ENCODE measurements around the gene DPP10.

Gene DPP10

GRCh38 chr2:114659880-114660279, 217.4 kb downstream of the DPP10 start:
- Histone ChIP-seq H3K36me3 (no peaks in the 10 kb centered on the region), H3K27me3 (peaks cover 24% of the 10 kb centered on the region), H3K9me3 (no peaks in the 10 kb centered on the region), H3K27ac (no peak overlapping the region), H3K4me3 (ENCODE audit: low read depth in 1 of 2, low read length in 1 of 2) (no peak overlapping the region), H3K4me1 (ENCODE audit: control insufficient read depth in 1 of 2, insufficient read depth in 1 of 2, low read depth in 1 of 2, low read length in 1 of 2) (peaks cover 0 to 6% of the 10 kb centered on the region in 2 experiments)
- TF ChIP-seq, protein P1, sequence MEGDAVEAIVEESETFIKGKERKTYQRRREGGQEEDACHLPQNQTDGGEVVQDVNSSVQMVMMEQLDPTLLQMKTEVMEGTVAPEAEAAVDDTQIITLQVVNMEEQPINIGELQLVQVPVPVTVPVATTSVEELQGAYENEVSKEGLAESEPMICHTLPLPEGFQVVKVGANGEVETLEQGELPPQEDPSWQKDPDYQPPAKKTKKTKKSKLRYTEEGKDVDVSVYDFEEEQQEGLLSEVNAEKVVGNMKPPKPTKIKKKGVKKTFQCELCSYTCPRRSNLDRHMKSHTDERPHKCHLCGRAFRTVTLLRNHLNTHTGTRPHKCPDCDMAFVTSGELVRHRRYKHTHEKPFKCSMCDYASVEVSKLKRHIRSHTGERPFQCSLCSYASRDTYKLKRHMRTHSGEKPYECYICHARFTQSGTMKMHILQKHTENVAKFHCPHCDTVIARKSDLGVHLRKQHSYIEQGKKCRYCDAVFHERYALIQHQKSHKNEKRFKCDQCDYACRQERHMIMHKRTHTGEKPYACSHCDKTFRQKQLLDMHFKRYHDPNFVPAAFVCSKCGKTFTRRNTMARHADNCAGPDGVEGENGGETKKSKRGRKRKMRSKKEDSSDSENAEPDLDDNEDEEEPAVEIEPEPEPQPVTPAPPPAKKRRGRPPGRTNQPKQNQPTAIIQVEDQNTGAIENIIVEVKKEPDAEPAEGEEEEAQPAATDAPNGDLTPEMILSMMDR (IDR thresholded peaks at IDR 0.05), result no peak

DNA sequence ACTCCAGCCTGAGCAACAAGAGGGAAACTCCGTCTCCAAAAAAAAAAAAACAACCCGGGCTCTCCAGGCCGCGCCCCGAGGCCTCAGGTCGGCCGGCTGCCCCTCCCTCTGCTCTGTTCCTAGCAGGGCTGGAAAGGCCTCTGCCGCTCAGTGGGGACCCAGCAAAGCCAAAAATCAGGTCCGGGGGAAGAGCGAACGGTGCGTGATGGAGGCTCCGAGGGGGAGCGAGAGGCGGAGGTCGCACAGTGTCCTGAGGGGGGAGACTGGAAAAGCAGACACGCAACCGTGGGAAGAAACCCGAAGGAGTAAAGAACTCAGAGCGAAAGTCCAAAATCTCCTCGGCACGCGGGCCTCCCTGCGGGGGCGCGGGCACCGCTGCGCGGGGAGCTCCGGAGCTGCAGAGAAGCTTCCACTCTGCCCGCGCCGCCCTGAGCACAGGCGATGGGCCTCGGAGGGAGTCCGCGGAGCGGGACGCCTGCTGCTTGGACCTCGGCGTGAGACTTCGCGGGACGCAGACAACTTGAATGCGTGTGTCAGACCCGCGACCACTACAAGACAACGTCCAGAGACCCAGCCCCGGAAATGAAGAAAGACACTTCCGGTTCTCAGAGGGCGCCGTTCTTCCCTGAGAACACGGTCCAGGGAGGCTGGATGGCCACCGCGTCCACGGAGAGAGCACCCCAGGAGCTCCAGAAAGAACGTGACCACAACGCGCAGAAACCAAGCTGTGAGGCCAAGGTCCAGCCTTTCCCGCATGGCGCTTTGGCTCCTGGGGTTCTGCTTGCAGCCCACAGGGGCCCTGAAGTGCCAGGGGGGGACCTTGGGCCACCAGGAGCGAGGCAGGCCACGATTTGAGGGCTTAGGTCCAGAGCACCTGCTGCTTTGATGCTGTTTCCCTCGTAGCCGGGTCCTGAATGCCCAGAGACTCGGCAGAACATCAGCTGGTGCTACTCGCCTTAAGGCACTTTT, 219.8 kb downstream of the DPP10 start:
- Histone ChIP-seq H3K4me3 (ENCODE audit: low read depth in 1 of 2, low read length in 1 of 2) (no peak overlapping the region), H3K36me3 (no peaks in the 10 kb centered on the region), H3K9me3 (no peaks in the 10 kb centered on the region), H3K4me1 (ENCODE audit: control insufficient read depth in 1 of 2, insufficient read depth in 1 of 2, low read depth in 1 of 2, low read length in 1 of 2) (peaks cover 0 to 6% of the 10 kb centered on the region in 2 experiments), H3K27ac (no peak overlapping the region), H3K27me3 (peaks cover 24% of the 10 kb centered on the region)
- TF ChIP-seq, protein P1 (IDR thresholded peaks at IDR 0.05), result no peak

DNA sequence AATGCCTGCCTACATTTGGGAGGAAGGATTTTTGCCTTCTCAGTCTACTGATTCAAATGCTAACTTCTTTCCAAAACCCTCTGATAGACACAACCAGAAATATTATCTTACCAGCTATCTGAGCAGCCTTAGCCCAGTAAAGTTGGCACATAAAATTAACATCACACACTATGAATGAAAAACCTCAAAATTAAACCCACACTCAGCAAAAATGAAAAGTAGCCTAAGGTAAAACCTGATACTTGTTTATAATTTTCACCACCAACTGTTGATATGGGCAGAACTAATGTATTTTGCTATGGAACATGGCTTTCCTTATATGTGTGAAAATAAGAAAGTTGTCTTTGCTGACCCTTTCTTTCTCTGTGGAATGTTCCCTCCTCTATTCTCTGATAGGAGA, 226.0 kb downstream of the DPP10 start:
- H3K4me3 ChIP-seq (ENCODE audit: low read depth in 1 of 2, low read length in 1 of 2), result no peak overlapping the region
- no peaks in the 10 kb centered on the region for H3K4me1 ChIP-seq (ENCODE audit: control insufficient read depth in 1 of 2, insufficient read depth in 1 of 2, low read depth in 1 of 2, low read length in 1 of 2)
- H3K36me3 ChIP-seq, result no peaks in the 10 kb centered on the region
- no peaks in the 10 kb centered on the region for H3K27me3 ChIP-seq
- no peak overlapping the region for H3K27ac ChIP-seq
- no peaks in the 10 kb centered on the region for H3K9me3 ChIP-seq
- TF ChIP-seq, protein P1 (IDR thresholded peaks at IDR 0.05), result no peak

- H3K4me1 ChIP-seq (ENCODE audit: control insufficient read depth in 1 of 2, insufficient read depth in 1 of 2, low read depth in 1 of 2, low read length in 1 of 2), result no peaks in the 10 kb centered on the region
- no peak overlapping the region for H3K27ac ChIP-seq
- TF ChIP-seq, protein P1 (IDR thresholded peaks at IDR 0.05), result no peak
- H3K27me3 ChIP-seq, result no peaks in the 10 kb centered on the region
- H3K4me3 ChIP-seq (ENCODE audit: low read depth in 1 of 2, low read length in 1 of 2), result no peak overlapping the region
- H3K9me3 ChIP-seq, result no peaks in the 10 kb centered on the region
- no peaks in the 10 kb centered on the region for H3K36me3 ChIP-seq
These were observed 240.8 kb downstream of the DPP10 start for GRCh38 chr2:114683251-114683650.

DNA sequence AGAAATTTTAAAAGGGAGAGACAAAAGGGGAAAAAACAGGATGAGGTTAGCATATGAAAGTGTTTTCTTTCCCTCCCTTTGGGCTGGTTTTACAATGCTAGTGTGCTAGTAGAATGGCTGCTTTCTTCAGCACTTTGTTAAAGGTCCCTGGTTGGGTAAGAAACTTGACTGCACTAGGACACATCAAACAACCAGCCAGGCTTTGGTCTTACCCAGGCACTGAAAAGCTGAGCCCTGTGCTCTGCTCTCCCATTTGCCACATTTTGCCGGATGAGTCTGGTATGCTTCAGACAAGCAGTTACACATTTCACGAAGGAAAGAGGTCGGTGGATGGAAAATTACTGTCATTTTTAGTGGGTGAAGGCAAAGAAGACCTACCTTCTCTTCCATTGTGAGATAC, 242.0 kb downstream of the DPP10 start:
- no peaks in the 10 kb centered on the region for H3K36me3 ChIP-seq
- H3K27me3 ChIP-seq, result no peaks in the 10 kb centered on the region
- no peak overlapping the region for H3K27ac ChIP-seq
- H3K9me3 ChIP-seq, result no peaks in the 10 kb centered on the region
- TF ChIP-seq, protein P1 (IDR thresholded peaks at IDR 0.05), result no peak
- no peak overlapping the region for H3K4me3 ChIP-seq (ENCODE audit: low read depth in 1 of 2, low read length in 1 of 2)
- no peaks in the 10 kb centered on the region for H3K4me1 ChIP-seq (ENCODE audit: control insufficient read depth in 1 of 2, insufficient read depth in 1 of 2, low read depth in 1 of 2, low read length in 1 of 2)

Data from neutrophil (primary cell).